Epithelial cell of proximal tubule (primary cell): ENCODE measurements around the gene NVL. TPM values are rescaled to one million over a fixed set of nuclear protein-coding genes. Genes with fewer than 3 reads are reported as not detected.

Source experiments
- DNase-seq: peaks from one replicate; pipeline ENCODE4 v3.0.0-alpha.2; 2011; ENCODE audit warnings: low read depth
- H3K4me3 ChIP-seq: 2 replicates; pipeline ENCODE4 v1.5.1; 2011; ENCODE audit warnings: low read depth, mild to moderate bottlenecking, low read length
- total RNA-seq: library from RNA; depleted of rRNA; stranded (reverse); fragments of >200 nt; gene quantifications from 2 replicates; pipeline ENCODE4 v1.2.3, GENCODE V29; 2015
- TF ChIP-seq, protein P1 (sequence below): conservative IDR thresholded peaks from 2 replicates; pipeline ENCODE4 v1.5.1; 2012; ENCODE audit warnings: low read depth, mild to moderate bottlenecking, low read length

NVL gene
- total RNA-seq, 1 donor from 2014 or later: 19.4 TPM

- H3K4me3 ChIP-seq: no peak overlapping the region
- TF ChIP-seq, protein P1, sequence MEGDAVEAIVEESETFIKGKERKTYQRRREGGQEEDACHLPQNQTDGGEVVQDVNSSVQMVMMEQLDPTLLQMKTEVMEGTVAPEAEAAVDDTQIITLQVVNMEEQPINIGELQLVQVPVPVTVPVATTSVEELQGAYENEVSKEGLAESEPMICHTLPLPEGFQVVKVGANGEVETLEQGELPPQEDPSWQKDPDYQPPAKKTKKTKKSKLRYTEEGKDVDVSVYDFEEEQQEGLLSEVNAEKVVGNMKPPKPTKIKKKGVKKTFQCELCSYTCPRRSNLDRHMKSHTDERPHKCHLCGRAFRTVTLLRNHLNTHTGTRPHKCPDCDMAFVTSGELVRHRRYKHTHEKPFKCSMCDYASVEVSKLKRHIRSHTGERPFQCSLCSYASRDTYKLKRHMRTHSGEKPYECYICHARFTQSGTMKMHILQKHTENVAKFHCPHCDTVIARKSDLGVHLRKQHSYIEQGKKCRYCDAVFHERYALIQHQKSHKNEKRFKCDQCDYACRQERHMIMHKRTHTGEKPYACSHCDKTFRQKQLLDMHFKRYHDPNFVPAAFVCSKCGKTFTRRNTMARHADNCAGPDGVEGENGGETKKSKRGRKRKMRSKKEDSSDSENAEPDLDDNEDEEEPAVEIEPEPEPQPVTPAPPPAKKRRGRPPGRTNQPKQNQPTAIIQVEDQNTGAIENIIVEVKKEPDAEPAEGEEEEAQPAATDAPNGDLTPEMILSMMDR: no peak
- DNase-seq: no peak
Observed at GRCh38 chr1:224196813-224197600, 133.0 kb downstream of the NVL start.

DNA sequence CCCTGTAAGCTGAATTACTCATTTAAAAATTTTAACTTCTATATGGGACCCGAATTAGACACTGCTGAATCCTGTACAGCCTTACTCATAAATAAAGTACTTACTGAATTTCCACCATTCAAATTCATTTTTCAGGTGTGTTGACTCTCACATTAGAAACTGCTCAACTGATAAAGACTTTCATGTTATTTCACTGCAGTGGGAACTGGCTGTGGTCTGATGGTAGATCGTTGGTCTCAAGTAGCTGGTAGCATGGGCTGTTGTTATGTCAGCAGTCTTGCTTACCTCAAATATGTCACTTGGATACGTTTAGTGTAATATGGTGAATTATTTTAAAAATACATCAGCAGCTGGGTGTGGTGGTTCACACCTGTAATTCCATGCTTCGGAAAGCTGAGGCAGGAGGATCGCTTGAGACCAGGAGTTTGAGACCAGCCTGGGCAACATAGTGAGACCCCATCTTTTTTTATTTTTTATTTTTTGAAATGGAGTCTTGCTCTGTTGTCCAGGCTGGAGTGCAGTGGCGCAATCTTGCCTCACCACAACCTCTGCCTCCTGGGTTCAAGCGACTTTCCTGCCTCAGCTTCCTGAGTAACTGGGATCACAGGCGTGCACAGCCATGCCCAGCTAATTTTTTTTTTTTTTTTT lies 136.5 kb downstream of the NVL start:
- TF ChIP-seq, protein P1: no peak
- no peak overlapping the region for H3K4me3 ChIP-seq
- DNase-seq: no peak

- TF ChIP-seq, protein P1: no peak
- H3K4me3 ChIP-seq: no peak overlapping the region
Observed at GRCh38 chr1:224192082-224192788, 137.7 kb downstream of the NVL start.

DNA sequence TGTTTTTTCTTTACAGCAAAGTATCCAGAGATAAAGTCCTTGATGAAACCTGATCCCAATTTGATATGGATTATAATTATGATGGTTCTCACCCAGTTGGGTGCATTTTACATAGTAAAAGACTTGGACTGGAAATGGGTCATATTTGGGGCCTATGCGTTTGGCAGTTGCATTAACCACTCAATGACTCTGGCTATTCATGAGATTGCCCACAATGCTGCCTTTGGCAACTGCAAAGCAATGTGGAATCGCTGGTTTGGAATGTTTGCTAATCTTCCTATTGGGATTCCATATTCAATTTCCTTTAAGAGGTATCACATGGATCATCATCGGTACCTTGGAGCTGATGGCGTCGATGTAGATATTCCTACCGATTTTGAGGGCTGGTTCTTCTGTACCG lies 140.4 kb downstream of the NVL start:
- DNase-seq: no peak
- H3K4me3 ChIP-seq: no peak overlapping the region
- TF ChIP-seq, protein P1: no peak

More at GRCh38 chr1:224192082-224192788, 137.7 kb downstream of the NVL start:
- no peak for DNase-seq

DNA sequence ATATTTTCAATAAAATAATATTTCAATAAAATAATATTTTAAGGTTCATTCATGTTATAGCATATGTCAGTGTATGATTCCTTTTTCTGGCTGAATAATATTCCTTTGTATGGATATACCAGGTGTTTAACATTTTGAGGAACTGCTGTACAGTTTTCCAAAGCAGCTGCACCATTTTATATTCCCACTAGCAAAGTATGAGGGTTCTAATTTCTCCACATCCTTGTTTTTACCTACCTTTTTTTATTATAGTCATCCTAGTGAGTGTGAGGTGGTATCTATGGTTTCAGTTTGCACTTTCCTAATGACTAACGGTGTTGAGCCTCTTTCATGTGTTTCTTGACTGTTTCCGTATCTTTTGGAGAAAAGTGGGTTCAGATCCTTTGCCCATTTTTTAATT lies 141.7 kb downstream of the NVL start:
- no peak for DNase-seq
- H3K4me3 ChIP-seq: no peak overlapping the region
- TF ChIP-seq, protein P1: no peak

DNA sequence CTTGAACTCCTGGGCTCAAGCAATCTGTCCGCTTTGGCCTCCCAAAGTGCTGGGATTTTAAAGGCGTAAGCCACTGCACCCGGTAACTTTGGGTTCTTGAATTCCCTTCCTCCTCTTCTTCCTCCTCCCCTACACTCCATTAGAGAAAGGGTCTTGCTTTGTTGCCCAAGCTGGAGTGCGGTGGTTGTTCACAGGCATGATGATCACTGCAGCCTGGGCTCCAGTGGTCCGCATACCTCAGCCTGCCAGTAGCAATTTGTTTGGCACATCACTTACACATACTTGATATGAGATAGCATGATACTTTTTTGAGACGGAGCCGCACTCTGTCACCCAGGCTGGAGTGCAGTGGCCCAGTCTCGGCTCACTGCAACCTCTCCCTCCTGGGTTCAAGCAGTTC lies 144.8 kb downstream of the NVL start:
- DNase-seq: no peak
- no peak overlapping the region for H3K4me3 ChIP-seq
- TF ChIP-seq, protein P1: no peak
